HepG2 (cell line): ENCODE data around the gene PEA15. TPM values are rescaled to one million over a fixed set of nuclear protein-coding genes. Genes with fewer than 3 reads are reported as not detected.

ENCODE experiments used
- DRAP1 ChIP-seq: IDR thresholded peaks from 2 replicates; pipeline ENCODE4 v1.6.1; 2016; ENCODE audit warnings: missing genetic modification reagents, missing compliant biosample characterization
- GABPB1 ChIP-seq: IDR thresholded peaks from 2 replicates; pipeline ENCODE4 v1.6.1; 2016; ENCODE audit warnings: mild to moderate bottlenecking, missing genetic modification reagents, moderate library complexity, missing compliant biosample characterization
- IKZF5 ChIP-seq: IDR thresholded peaks from 2 replicates; pipeline ENCODE4 v1.6.1; 2018; ENCODE audit warnings: missing genetic modification reagents, mild to moderate bottlenecking, missing compliant biosample characterization
- LRRFIP1 ChIP-seq: sonication (generic); formaldehyde crosslinking; conservative IDR thresholded peaks from 2 replicates; pipeline ENCODE4 v1.4.0; 2020; ENCODE audit warnings: missing genetic modification reagents
- MTERF4 ChIP-seq: sonication (generic); formaldehyde crosslinking; IDR thresholded peaks from 2 replicates; pipeline ENCODE4 v1.8.0; 2023; ENCODE audit warnings: mild to moderate bottlenecking, missing genetic modification reagents
- MZF1 ChIP-seq: sonication (generic); formaldehyde crosslinking; IDR thresholded peaks from 2 replicates; pipeline ENCODE4 v1.8.1; 2023; ENCODE audit warnings: mild to moderate bottlenecking, missing genetic modification reagents, borderline replicate concordance
- PATZ1 ChIP-seq: sonication (generic); formaldehyde crosslinking; IDR thresholded peaks from 2 replicates; pipeline ENCODE4 v1.4.0; 2020; ENCODE audit warnings: missing genetic modification reagents
- SETDB1 ChIP-seq: sonication (generic); formaldehyde crosslinking; IDR thresholded peaks from 2 replicates; pipeline ENCODE4 v1.5.1; 2020; ENCODE audit warnings: missing genetic modification reagents, mild to moderate bottlenecking, borderline replicate concordance
- ZBTB20 ChIP-seq: sonication (generic); formaldehyde crosslinking; IDR thresholded peaks from 2 replicates; pipeline ENCODE4 v1.8.1; 2023; ENCODE audit warnings: missing genetic modification reagents, low read depth, mild to moderate bottlenecking, borderline replicate concordance
- ZBTB4 ChIP-seq: sonication (generic); formaldehyde crosslinking; IDR thresholded peaks from 2 replicates; pipeline ENCODE4 v1.4.0; 2020; ENCODE audit warnings: missing genetic modification reagents, mild to moderate bottlenecking, borderline replicate concordance
- ZBTB8A ChIP-seq: sonication (generic); formaldehyde crosslinking; IDR thresholded peaks from 2 replicates; pipeline ENCODE4 v1.4.0; 2020; ENCODE audit warnings: mild to moderate bottlenecking, low read depth, missing genetic modification reagents, borderline replicate concordance
- ZNF256 ChIP-seq: sonication (generic); formaldehyde crosslinking; conservative IDR thresholded peaks from 2 replicates; pipeline ENCODE4 v1.4.0; 2020; ENCODE audit warnings: missing genetic modification reagents
- ZNF275 ChIP-seq: sonication (generic); formaldehyde crosslinking; IDR thresholded peaks from 2 replicates; pipeline ENCODE4 v1.8.0; 2022; ENCODE audit warnings: missing genetic modification reagents, mild to moderate bottlenecking, inconsistent platforms, borderline replicate concordance
- polyA plus RNA-seq, 8 experiments: library from polyadenylated mRNA; depleted of rRNA in 3 of 8; stranded (reverse) in 7 of 8; unstranded in 1 of 8; fragments of >200 nt; fragmentation: Illumina TruSeq in 4 of 8; extraction: Trizol in 4 of 8; gene quantifications; 2 replicates each; pipeline versions ENCODE4 v1.2.1 to v1.2.3, GENCODE V29; 2011 to 2016; ENCODE audit warnings: low read depth in 4 of 8, missing spikeins in 1 of 8, mixed read lengths in 1 of 8; ENCODE audit not compliant: insufficient read depth in 1 of 8
- total RNA-seq, 5 experiments: library from RNA; depleted of rRNA; stranded (reverse); fragments of >200 nt; fragmentation: Illumina TruSeq; extraction: Trizol; gene quantifications; 2 replicates each; pipeline ENCODE4 v1.2.3, GENCODE V29; 2016; ENCODE audit warnings: low read depth in 1 of 5

The PEA15 gene
- total and polyA plus RNA-seq, 2 of the 13 experiments (the other 11 are each of a cell fraction or from before 2014, with no cell fraction given): 12.1 to 35.2 TPM

- peak; percentile 61 for TF ChIP-seq PATZ1 (CRISPR knock-in tag)
- TF ChIP-seq SETDB1: no peak
- TF ChIP-seq LRRFIP1 (CRISPR knock-in tag): no peak
- TF ChIP-seq GABPB1 (CRISPR knock-in tag): no peak; the same call in 1 of the 2 replicates
- TF ChIP-seq MTERF4: no peak
- TF ChIP-seq ZNF275 (CRISPR knock-in tag): peak; percentile 32; the same call in 1 of the 2 replicates
- no peak for TF ChIP-seq DRAP1
- TF ChIP-seq ZNF256 (CRISPR knock-in tag): no peak
- TF ChIP-seq MZF1 (CRISPR knock-in tag): no peak
- no peak for TF ChIP-seq ZBTB4 (CRISPR knock-in tag)
- TF ChIP-seq ZBTB20 (CRISPR knock-in tag): 0 out of 2 replicates have a peak, but pooled peaks have one; percentile 46
- TF ChIP-seq IKZF5 (CRISPR knock-in tag): peak; percentile 60; the same call in 1 of the 2 replicates
- no peak for TF ChIP-seq ZBTB8A
These were observed 11.9 kb upstream of the PEA15 start (continued) for GRCh38 chr1:160193091-160193819.
